GM19452 (cell line): Measurements from ENCODE around the gene FBXL17.
"Not testable (repeated sequence)": the region's sequence is repeated elsewhere in the genome, so short reads cannot be mapped to it uniquely, and the experiment has no call there.

Source experiments
- ATAC-seq: cut with Tn5 transposase; IDR thresholded peaks from one replicate; pipeline ENCODE4 v1.9.1; 2021; ENCODE audit not compliant: unreplicated experiment

The FBXL17 gene

GRCh38 chr5:108381954-108382783, at the start of gene FBXL17:
Gene FBXL17, minus strand, starts transcription at chr5:108382098.
- ATAC-seq: peak; percentile 75

GRCh38 chr5:108430931-108431608, 49.2 kb upstream of the FBXL17 start:
- no peak for ATAC-seq

- no peak for ATAC-seq
These were observed 39.8 kb upstream of the FBXL17 start for GRCh38 chr5:108421713-108422112.

GRCh38 chr5:108420755-108421154, 38.9 kb upstream of the FBXL17 start:
- no peak for ATAC-seq

- no peak for ATAC-seq
These were observed 38.3 kb upstream of the FBXL17 start for GRCh38 chr5:108420158-108420557.

- no peak for ATAC-seq
These were observed 36.3 kb upstream of the FBXL17 start for GRCh38 chr5:108418197-108418596.

GRCh38 chr5:108417166-108417670, 35.3 kb upstream of the FBXL17 start:
- ATAC-seq: no peak

- ATAC-seq: no peak
These were observed 33.8 kb upstream of the FBXL17 start for GRCh38 chr5:108415726-108416125.

GRCh38 chr5:108409786-108410185, 27.9 kb upstream of the FBXL17 start:
- ATAC-seq: no peak

GRCh38 chr5:108405201-108405600, 23.3 kb upstream of the FBXL17 start:
- ATAC-seq: not testable (repeated sequence)

- ATAC-seq: no peak
These were observed 17.1 kb upstream of the FBXL17 start for GRCh38 chr5:108398964-108399363.

GRCh38 chr5:108396837-108397236, 14.9 kb upstream of the FBXL17 start:
- not testable (repeated sequence) for ATAC-seq

- no peak for ATAC-seq
These were observed 5.9 kb upstream of the FBXL17 start for GRCh38 chr5:108387758-108388157.

- no peak for ATAC-seq
These were observed 4.6 kb upstream of the FBXL17 start for GRCh38 chr5:108386345-108387061.

GRCh38 chr5:108384741-108385140, 2.8 kb upstream of the FBXL17 start:
- ATAC-seq: no peak

GRCh38 chr5:108382784-108383330, 959 bp upstream of the FBXL17 start:
- ATAC-seq: no peak

GRCh38 chr5:108381350-108381953, 446 bp downstream of the FBXL17 start:
- peak; percentile 48 for ATAC-seq

GRCh38 chr5:108380531-108381349, 1.2 kb downstream of the FBXL17 start:
- peak; percentile 27 for ATAC-seq

GRCh38 chr5:108379722-108380530, 2.0 kb downstream of the FBXL17 start:
- ATAC-seq: no peak
